NCI-H2081 treated with DMSO at 0.1 percent for 48 hours (cell line): ENCODE data around the gene USP26.
"Not testable (repeated sequence)": the region's sequence is repeated elsewhere in the genome, so short reads cannot be mapped to it uniquely, and the experiment has no call there.

ENCODE experiments used
- DNase-seq: peaks from one replicate; lab custom pipeline; 2025; lab: John Stamatoyannopoulos, UW

The USP26 gene

GRCh38 chrX:133033010-133033409, 63.9 kb downstream of the USP26 start:
- no peak for DNase-seq

DNA sequence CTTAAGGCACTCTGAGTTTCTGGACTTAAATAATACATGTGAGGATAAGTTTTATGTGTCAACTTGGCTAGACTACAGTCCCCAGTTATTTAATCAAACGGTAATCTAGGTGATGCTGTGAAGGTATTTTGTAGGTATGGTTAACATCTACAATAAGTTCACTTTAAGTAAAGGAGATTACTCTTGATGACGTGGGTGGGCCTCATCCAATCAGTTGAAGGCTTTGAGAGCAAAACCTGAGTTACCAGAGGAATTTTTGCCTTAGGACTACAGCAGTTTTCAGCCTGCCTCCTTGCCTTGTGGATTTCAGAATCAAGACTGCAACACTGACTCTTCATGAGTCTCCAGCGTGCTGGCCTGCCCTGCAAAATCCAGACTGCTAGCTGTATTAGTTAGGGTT, 78.7 kb downstream of the USP26 start:
- no peak for DNase-seq

GRCh38 chrX:133007458-133007857, 89.5 kb downstream of the USP26 start:
- DNase-seq, result no peak

GRCh38 chrX:133005616-133006015, 91.3 kb downstream of the USP26 start:
- no peak for DNase-seq

- no peak for DNase-seq
These were observed 91.9 kb downstream of the USP26 start for GRCh38 chrX:133005042-133005441.

DNA sequence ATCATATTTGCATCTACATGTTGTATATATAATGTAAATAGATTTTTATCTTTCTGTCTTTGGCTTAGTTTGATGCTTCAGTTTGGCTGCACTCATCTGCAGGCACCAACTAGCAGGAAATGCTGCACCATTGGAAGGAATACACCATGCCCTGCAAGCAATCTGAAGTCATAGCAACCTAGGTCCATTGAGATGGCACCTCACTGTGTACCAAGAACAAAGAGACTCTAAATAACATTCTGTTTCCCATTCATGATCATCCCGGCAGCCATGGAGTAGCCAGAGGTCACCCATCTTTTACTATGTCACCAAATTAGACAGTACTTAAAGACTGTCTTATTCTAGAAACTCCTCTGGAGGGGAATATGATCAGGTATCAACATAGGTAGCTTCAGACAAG, 97.7 kb downstream of the USP26 start:
- no peak for DNase-seq

- DNase-seq, result no peak
These were observed 106.1 kb downstream of the USP26 start for GRCh38 chrX:132990835-132991234.

DNA sequence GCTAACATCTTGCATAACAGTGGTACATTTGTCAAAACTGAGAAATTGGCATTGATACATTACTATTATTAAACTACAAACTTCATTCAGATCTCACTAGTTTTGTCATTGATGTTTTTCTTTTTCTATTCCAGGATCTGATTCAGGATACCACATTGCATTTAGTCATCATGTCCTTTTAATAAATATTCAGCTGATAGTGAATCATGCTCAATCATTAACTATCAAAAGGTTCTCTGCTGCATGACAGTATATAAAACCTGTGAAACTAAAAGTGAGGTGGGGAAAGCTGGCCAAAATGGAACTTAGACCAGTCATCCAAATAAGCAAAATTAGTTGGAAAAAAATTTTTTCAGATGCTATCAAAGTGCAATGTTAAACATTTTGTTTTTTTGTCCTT, 110.4 kb downstream of the USP26 start:
- DNase-seq, result no peak

- no peak for DNase-seq
These were observed 112.8 kb downstream of the USP26 start for GRCh38 chrX:132984058-132984650.

- no peak for DNase-seq
These were observed 113.4 kb downstream of the USP26 start for GRCh38 chrX:132983496-132983895.

GRCh38 chrX:132980035-132980434, 116.9 kb downstream of the USP26 start:
- not testable (repeated sequence) for DNase-seq
